Measurements from ENCODE around the gene PDE9A. TPM values are rescaled to one million over a fixed set of nuclear protein-coding genes. Genes with fewer than 3 reads are reported as not detected.

PDE9A gene
- total and polyA plus RNA-seq, 3 donors from 2014 or later: 5.7 to 6.4 (median 6.3) TPM

GRCh38 chr21:42680429-42680828 lies 27.0 kb downstream of the PDE9A start:
- DNase-seq: no peak
- Histone ChIP-seq H3K36me3 (ENCODE audit: low read depth, missing control alignments) (no peaks in the 10 kb centered on the region), H3K9me3 (no peaks in the 10 kb centered on the region), H3K4me3 (no peak overlapping the region), H3K27ac (no peak overlapping the region), H3K4me1 (peaks cover 9% of the 10 kb centered on the region), H3K27me3 (no peaks in the 10 kb centered on the region)
- intact Hi-C loops (cut with DNase I; ENCODE audit: low total_unique reads): no loop called here
- TF ChIP-seq POLR2A (IDR thresholded peaks at IDR 0.05) (no peak), CTCF (IDR thresholded peaks at IDR 0.05) (no peak)
- WGBS, 2 donors: 96 to 98% methylated on average over 9 to 11 of the region's 11 CpGs

GRCh38 chr21:42681296-42682206 lies 28.1 kb downstream of the PDE9A start:
- TF ChIP-seq CTCF (IDR thresholded peaks at IDR 0.05): no peak
- TF ChIP-seq POLR2A (IDR thresholded peaks at IDR 0.05): no peak
- no peaks in the 10 kb centered on the region for H3K36me3 ChIP-seq (ENCODE audit: low read depth, missing control alignments)
- H3K27me3 ChIP-seq: no peaks in the 10 kb centered on the region
- intact Hi-C loops (cut with DNase I; ENCODE audit: low total_unique reads): no loop called here
- DNase-seq: no peak
- no peaks in the 10 kb centered on the region for H3K9me3 ChIP-seq
- no peak overlapping the region for H3K27ac ChIP-seq
- peaks cover 9% of the 10 kb centered on the region for H3K4me1 ChIP-seq
- 92 to 94% methylated on average over 24 of the region's 24 CpGs for WGBS, 2 donors
- no peak overlapping the region for H3K4me3 ChIP-seq

- H3K27me3 ChIP-seq: no peaks in the 10 kb centered on the region
- intact Hi-C loops (cut with DNase I; ENCODE audit: low total_unique reads): no loop called here
- 87 to 92% methylated on average over 15 of the region's 15 CpGs for WGBS, 2 donors
- no peak overlapping the region for H3K4me3 ChIP-seq
- no peak for TF ChIP-seq POLR2A (IDR thresholded peaks at IDR 0.05)
- TF ChIP-seq CTCF (IDR thresholded peaks at IDR 0.05): no peak
- DNase-seq: no peak
- no peaks in the 10 kb centered on the region for H3K9me3 ChIP-seq
- no peak overlapping the region for H3K27ac ChIP-seq
- peaks cover 8% of the 10 kb centered on the region for H3K4me1 ChIP-seq
- H3K36me3 ChIP-seq (ENCODE audit: low read depth, missing control alignments): no peaks in the 10 kb centered on the region
These were observed 29.3 kb downstream of the PDE9A start for GRCh38 chr21:42682661-42683210.

GRCh38 chr21:42683371-42684108 lies 30.1 kb downstream of the PDE9A start:
- no peak overlapping the region for H3K27ac ChIP-seq
- no peaks in the 10 kb centered on the region for H3K4me1 ChIP-seq
- no peak for TF ChIP-seq POLR2A (IDR thresholded peaks at IDR 0.05)
- TF ChIP-seq CTCF (IDR thresholded peaks at IDR 0.05): no peak
- no peak overlapping the region for H3K4me3 ChIP-seq
- no peak for DNase-seq
- 90 to 94% methylated on average over 15 to 19 of the region's 19 CpGs for WGBS, 2 donors
- H3K36me3 ChIP-seq (ENCODE audit: low read depth, missing control alignments): no peaks in the 10 kb centered on the region
- no peaks in the 10 kb centered on the region for H3K9me3 ChIP-seq
- intact Hi-C loops (cut with DNase I; ENCODE audit: low total_unique reads): no loop called here
- no peaks in the 10 kb centered on the region for H3K27me3 ChIP-seq

Data from testis (tissue), 3 donors.